Gastrocnemius medialis (tissue), 4 donors: ENCODE data around the gene FANCC. TPM values are rescaled to one million over a fixed set of nuclear protein-coding genes. Genes with fewer than 3 reads are reported as not detected.

ENCODE experiments used
- ATAC-seq, 2 donors: fragments of 150-250 bp; one replicate each; pipeline ENCODE4 v1.9.1; 2016
- DNase-seq, 2 donors: peaks; one replicate each; pipeline ENCODE4 v3.0.0-alpha.2; 2019
- H3K27ac ChIP-seq, 4 donors: fragments of 200-600 bp; sonication (generic); 1 replicate in 1 of 4; 2 replicates in 3 of 4; pipeline ENCODE4 v1.5.1; 2016 to 2018; ENCODE audit warnings: mild to moderate bottlenecking in 2 of 4, moderate library complexity in 1 of 4
- H3K27me3 ChIP-seq, 3 donors: fragments of 200-600 bp; sonication (generic) in 2 of 3; 1 replicate in 1 of 3; 2 replicates in 2 of 3; pipeline versions ENCODE4 v1.5.1 to v1.6.0; 2016 to 2019; ENCODE audit warnings: mild to moderate bottlenecking in 1 of 3, moderate library complexity in 1 of 3
- H3K36me3 ChIP-seq, 2 donors: fragments of 200-600 bp; sonication (generic) in 1 of 2; one replicate each; pipeline ENCODE4 v1.5.1; 2017 to 2018
- H3K4me1 ChIP-seq, 2 donors: fragments of 200-600 bp; sonication (generic) in 1 of 2; one replicate each; pipeline ENCODE4 v1.5.1; 2016 to 2017; ENCODE audit warnings: mild to moderate bottlenecking in 2 of 2
- H3K4me3 ChIP-seq, 4 donors: fragments of 200-600 bp; sonication (generic) in 3 of 4; 1 replicate in 1 of 4; 2 replicates in 3 of 4; pipeline ENCODE4 v1.5.1; 2016 to 2019; ENCODE audit warnings: mild to moderate bottlenecking in 2 of 4
- H3K9me3 ChIP-seq, 3 donors: fragments of 200-600 bp; sonication (generic) in 2 of 3; 1 replicate in 1 of 3; 2 replicates in 2 of 3; pipeline ENCODE4 v1.5.1; 2016 to 2019
- CTCF ChIP-seq, 5 experiments: fragments of 450-650 bp in 3 of 5; fragments of 200-600 bp in 2 of 5; sonication (generic) in 2 of 5; IDR thresholded peaks in 4 of 5; conservative IDR thresholded peaks in 1 of 5; 1 replicate in 4 of 5; 2 replicates in 1 of 5; pipeline ENCODE4 v1.5.1; 2016 to 2019; ENCODE audit warnings: antibody characterized with exemption in 5 of 5, mild to moderate bottlenecking in 3 of 5, moderate library complexity in 3 of 5
- POLR2A ChIP-seq, 2 donors: fragments of 450-650 bp; IDR thresholded peaks; one replicate each; pipeline ENCODE4 v1.6.1; 2017; ENCODE audit warnings: antibody characterized with exemption in 2 of 2, mild to moderate bottlenecking in 2 of 2, moderate library complexity in 2 of 2
- in situ Hi-C, 4 donors: fragments of 200-750 bp; cut with MboI; loops; one replicate each; pipeline versions ENCODE4 v1.15.0 to v1.8.0; 2017; ENCODE audit warnings: low sequenced_read_pairs in 4 of 4
- intact Hi-C: fragments of 100-400 bp; cut with DNase I; formaldehyde crosslinking; loops from one replicate; pipeline ENCODE4 v1.15.1; 2023; ENCODE audit warnings: low total_unique reads
- total RNA-seq, 4 donors: library from RNA; depleted of rRNA; stranded (reverse); fragments of >200 nt; gene quantifications; one replicate each; pipeline versions ENCODE4 v1.1.0 to v1.2.3, GENCODE V29; 2016

FANCC gene
- total RNA-seq, 4 donors from 2014 or later: 1.2 to 4.8 (median 2.5) TPM

- in situ Hi-C loops: loop anchor here (5.0 to 10.0 kb wide), 3 partner anchors 342 to 444 kb away; no protein-coding TSS in a partner anchor
- intact Hi-C loops: loop anchor here (1.0 to 2.0 kb wide), 5 partner anchors 22 to 445 kb away; partner anchors contain the start of gene AOPEP
- no peak for ATAC-seq
These were observed 190.8 kb downstream of the FANCC start for GRCh38 chr9:95126739-95127138.

GRCh38 chr9:95125652-95126051 is 191.9 kb downstream of the FANCC start:
- TF ChIP-seq POLR2A (IDR thresholded peaks at IDR 0.05): no peak
- no peak for TF ChIP-seq CTCF (IDR thresholded peaks at IDR 0.05 in 4 of 5, conservative IDR thresholded peaks at IDR 0.05 in 1 of 5)
- H3K9me3 ChIP-seq: no peaks in the 10 kb centered on the region
- H3K4me1 ChIP-seq: peaks cover 0 to 8% of the 10 kb centered on the region in 2 donors
- DNase-seq (no peak), ATAC-seq (no peak)
- intact Hi-C loops (loop anchor here (2.0 kb wide), 2 partner anchors 21 to 41 kb away; no protein-coding TSS in a partner anchor), in situ Hi-C loops (loop anchor here (5.0 to 10.0 kb wide), 3 partner anchors 341 to 443 kb away; no protein-coding TSS in a partner anchor)
- no peaks in the 10 kb centered on the region for H3K36me3 ChIP-seq
- H3K27me3 ChIP-seq: no peaks in the 10 kb centered on the region
- H3K4me3 ChIP-seq: no peak overlapping the region
- no peak overlapping the region for H3K27ac ChIP-seq

More at GRCh38 chr9:95126739-95127138, 190.8 kb downstream of the FANCC start:
- no peak overlapping the region for H3K4me3 ChIP-seq
- H3K27ac ChIP-seq: peak overlapping the region in 1 of 4 donors; percentile 37
- H3K4me1 ChIP-seq: peaks cover 7 to 8% of the 10 kb centered on the region in 2 donors
- no peaks in the 10 kb centered on the region for H3K9me3 ChIP-seq
- DNase-seq: no peak
- no peaks in the 10 kb centered on the region for H3K27me3 ChIP-seq
- TF ChIP-seq POLR2A (IDR thresholded peaks at IDR 0.05): no peak
- TF ChIP-seq CTCF (IDR thresholded peaks at IDR 0.05 in 4 of 5, conservative IDR thresholded peaks at IDR 0.05 in 1 of 5): no peak
- no peaks in the 10 kb centered on the region for H3K36me3 ChIP-seq

GRCh38 chr9:95124582-95125367 is 192.7 kb downstream of the FANCC start:
- TF ChIP-seq CTCF (IDR thresholded peaks at IDR 0.05 in 4 of 5, conservative IDR thresholded peaks at IDR 0.05 in 1 of 5) (peak in 4 of 5 experiments; percentile 14 to 35 (median 20)), POLR2A (IDR thresholded peaks at IDR 0.05) (no peak)
- no peaks in the 10 kb centered on the region for H3K27me3 ChIP-seq
- ATAC-seq: no peak
- no peak overlapping the region for H3K4me3 ChIP-seq
- H3K36me3 ChIP-seq: no peaks in the 10 kb centered on the region
- no peak overlapping the region for H3K27ac ChIP-seq
- DNase-seq: no peak
- intact Hi-C loops (loop anchor here (5.0 kb wide), 1 partner anchor 47 kb away; no protein-coding TSS in a partner anchor), in situ Hi-C loops (loop anchor here (5.0 to 10.0 kb wide), 4 partner anchors 337 to 442 kb away; no protein-coding TSS in a partner anchor)
- H3K9me3 ChIP-seq: no peaks in the 10 kb centered on the region
- peaks cover 0 to 8% of the 10 kb centered on the region in 2 donors for H3K4me1 ChIP-seq

GRCh38 chr9:95120781-95121370 is 196.6 kb downstream of the FANCC start:
- no peak overlapping the region for H3K4me3 ChIP-seq
- no peak for ATAC-seq
- H3K36me3 ChIP-seq: no peaks in the 10 kb centered on the region
- no peaks in the 10 kb centered on the region for H3K4me1 ChIP-seq
- no peaks in the 10 kb centered on the region for H3K27me3 ChIP-seq
- no peak for DNase-seq
- no peak for TF ChIP-seq CTCF (IDR thresholded peaks at IDR 0.05 in 4 of 5, conservative IDR thresholded peaks at IDR 0.05 in 1 of 5)
- no peak for TF ChIP-seq POLR2A (IDR thresholded peaks at IDR 0.05)
- intact Hi-C loops: loop anchor here (5.0 kb wide), 1 partner anchor 44 kb away; no protein-coding TSS in a partner anchor
- H3K9me3 ChIP-seq: no peaks in the 10 kb centered on the region
- in situ Hi-C loops: loop anchor here in 2 of 4 donors (5.0 to 10.0 kb wide), 2 partner anchors 334 to 336 kb away; no protein-coding TSS in a partner anchor
- H3K27ac ChIP-seq: no peak overlapping the region
